Measurements from ENCODE around the gene CCDC192. TPM values are rescaled to one million over a fixed set of nuclear protein-coding genes. Genes with fewer than 3 reads are reported as not detected.

Gene CCDC192
- total RNA-seq, 4 donors from 2014 or later: 0.70 to 3.1 (median 2.0) TPM; not detected in 1

DNA sequence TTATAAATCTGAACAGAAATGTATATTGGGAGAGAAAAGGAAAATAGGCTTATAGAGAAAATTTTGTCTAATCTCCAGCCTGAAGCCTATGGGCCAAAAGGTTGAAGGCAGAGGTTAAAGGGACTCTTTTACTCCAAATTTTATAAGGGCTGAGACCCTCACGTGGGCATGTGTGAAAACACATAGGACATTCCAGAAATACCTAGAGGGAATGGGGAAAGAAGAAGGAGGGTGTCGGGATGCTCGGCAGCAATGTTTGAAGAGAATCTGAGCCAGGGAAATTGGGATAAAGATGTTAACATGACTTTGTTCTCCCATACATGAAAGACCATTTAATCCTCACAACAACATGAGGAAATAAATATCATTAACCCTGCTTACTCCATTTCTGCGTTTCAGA lies 278.3 kb downstream of the CCDC192 start:
- Histone ChIP-seq H3K27ac (no peak overlapping the region), H3K4me3 (no peak overlapping the region), H3K36me3 (no peaks in the 10 kb centered on the region), H3K9me3 (no peaks in the 10 kb centered on the region), H3K4me1 (no peaks in the 10 kb centered on the region), H3K27me3 (no peaks in the 10 kb centered on the region)
- no peak for DNase-seq (ENCODE audit: low spot score in 2 of 2)
- TF ChIP-seq, protein P1, sequence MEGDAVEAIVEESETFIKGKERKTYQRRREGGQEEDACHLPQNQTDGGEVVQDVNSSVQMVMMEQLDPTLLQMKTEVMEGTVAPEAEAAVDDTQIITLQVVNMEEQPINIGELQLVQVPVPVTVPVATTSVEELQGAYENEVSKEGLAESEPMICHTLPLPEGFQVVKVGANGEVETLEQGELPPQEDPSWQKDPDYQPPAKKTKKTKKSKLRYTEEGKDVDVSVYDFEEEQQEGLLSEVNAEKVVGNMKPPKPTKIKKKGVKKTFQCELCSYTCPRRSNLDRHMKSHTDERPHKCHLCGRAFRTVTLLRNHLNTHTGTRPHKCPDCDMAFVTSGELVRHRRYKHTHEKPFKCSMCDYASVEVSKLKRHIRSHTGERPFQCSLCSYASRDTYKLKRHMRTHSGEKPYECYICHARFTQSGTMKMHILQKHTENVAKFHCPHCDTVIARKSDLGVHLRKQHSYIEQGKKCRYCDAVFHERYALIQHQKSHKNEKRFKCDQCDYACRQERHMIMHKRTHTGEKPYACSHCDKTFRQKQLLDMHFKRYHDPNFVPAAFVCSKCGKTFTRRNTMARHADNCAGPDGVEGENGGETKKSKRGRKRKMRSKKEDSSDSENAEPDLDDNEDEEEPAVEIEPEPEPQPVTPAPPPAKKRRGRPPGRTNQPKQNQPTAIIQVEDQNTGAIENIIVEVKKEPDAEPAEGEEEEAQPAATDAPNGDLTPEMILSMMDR (IDR thresholded peaks at IDR 0.05): no peak
- TF ChIP-seq EP300 (IDR thresholded peaks at IDR 0.05) (no peak), POLR2A (IDR thresholded peaks at IDR 0.05) (no peak), POLR2AphosphoS5 (IDR thresholded peaks at IDR 0.05) (no peak)
- WGBS: 79% methylated on average over 4 of the region's 4 CpGs

DNA sequence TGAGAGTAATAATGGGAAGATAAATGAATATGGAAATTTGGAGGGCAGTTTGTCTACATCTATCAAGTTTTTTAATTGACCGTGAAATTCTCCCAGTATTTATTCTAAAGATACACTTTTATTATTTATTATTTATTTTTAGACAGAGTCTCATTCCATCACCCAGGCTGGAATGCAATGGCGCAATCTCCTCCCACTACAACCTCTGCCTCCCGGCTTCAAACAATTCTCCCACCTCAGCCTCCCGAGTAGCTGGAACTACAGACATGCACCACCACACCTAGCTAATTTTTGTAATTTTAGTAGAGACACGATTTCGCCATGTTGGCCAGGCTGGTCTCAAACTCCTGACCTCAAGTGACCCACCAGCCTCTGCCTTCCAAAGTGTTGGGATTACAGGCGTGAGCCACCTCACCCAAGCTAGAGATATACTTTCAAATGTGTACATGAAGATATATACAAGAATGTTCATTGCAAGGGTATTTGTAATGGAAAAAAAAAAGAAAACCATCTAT lies 282.7 kb downstream of the CCDC192 start:
- H3K27ac ChIP-seq: no peak overlapping the region
- 94% methylated on average over 7 of the region's 7 CpGs for WGBS
- H3K27me3 ChIP-seq: no peaks in the 10 kb centered on the region
- TF ChIP-seq POLR2AphosphoS5 (IDR thresholded peaks at IDR 0.05) (no peak), EP300 (IDR thresholded peaks at IDR 0.05) (no peak), POLR2A (IDR thresholded peaks at IDR 0.05) (no peak)
- DNase-seq (ENCODE audit: low spot score in 2 of 2): no peak
- H3K4me1 ChIP-seq: peaks cover 3% of the 10 kb centered on the region
- H3K4me3 ChIP-seq: no peak overlapping the region
- H3K36me3 ChIP-seq: no peaks in the 10 kb centered on the region
- no peaks in the 10 kb centered on the region for H3K9me3 ChIP-seq

DNA sequence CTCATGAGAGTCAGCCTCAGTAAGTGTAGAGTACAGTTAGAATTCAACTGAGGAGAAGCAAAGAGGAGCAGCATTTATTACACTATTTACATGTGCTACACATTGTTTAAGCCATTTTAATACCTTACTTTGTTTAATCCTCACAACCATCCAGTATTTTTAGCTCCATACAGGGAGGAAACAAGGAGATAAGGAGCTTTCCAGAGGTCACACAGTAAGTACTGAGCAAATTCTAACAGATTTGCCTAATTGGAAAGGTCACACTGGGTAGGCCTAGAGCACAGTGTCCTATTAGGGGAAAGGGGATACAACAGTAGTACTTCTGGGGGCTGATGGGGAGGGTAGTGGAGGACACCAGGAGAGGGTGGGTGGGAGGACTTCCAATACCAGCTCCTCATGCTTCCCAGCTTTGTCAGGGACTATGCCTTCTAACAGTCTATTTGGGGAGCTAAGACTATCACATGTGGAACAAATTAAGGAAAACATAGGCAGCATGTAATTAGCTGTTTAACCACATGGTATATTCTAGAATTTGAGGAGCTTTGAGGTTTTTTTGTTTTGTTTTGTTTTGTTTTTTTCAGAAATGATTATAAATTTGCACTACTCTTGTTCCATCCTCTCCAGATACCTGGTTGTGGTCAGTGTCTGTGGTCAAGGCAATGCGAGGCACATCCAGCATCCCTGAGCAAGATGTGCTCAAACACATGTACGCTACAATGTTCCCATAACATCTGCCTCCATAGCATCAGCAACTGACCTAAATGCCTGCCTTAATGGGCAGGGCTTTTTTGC lies 284.4 kb downstream of the CCDC192 start:
- no peak for DNase-seq (ENCODE audit: low spot score in 2 of 2)
- H3K27ac ChIP-seq: no peak overlapping the region
- TF ChIP-seq POLR2A (IDR thresholded peaks at IDR 0.05): no peak
- no peak for TF ChIP-seq POLR2AphosphoS5 (IDR thresholded peaks at IDR 0.05)
- TF ChIP-seq, protein P1 (IDR thresholded peaks at IDR 0.05): no peak
- TF ChIP-seq EP300 (IDR thresholded peaks at IDR 0.05): no peak
- H3K4me1 ChIP-seq: peaks cover 3% of the 10 kb centered on the region
- H3K4me3 ChIP-seq: no peak overlapping the region
- H3K36me3 ChIP-seq: no peaks in the 10 kb centered on the region
- no peaks in the 10 kb centered on the region for H3K27me3 ChIP-seq
- WGBS: 91% methylated on average over 2 of the region's 2 CpGs
- H3K9me3 ChIP-seq: no peaks in the 10 kb centered on the region

DNA sequence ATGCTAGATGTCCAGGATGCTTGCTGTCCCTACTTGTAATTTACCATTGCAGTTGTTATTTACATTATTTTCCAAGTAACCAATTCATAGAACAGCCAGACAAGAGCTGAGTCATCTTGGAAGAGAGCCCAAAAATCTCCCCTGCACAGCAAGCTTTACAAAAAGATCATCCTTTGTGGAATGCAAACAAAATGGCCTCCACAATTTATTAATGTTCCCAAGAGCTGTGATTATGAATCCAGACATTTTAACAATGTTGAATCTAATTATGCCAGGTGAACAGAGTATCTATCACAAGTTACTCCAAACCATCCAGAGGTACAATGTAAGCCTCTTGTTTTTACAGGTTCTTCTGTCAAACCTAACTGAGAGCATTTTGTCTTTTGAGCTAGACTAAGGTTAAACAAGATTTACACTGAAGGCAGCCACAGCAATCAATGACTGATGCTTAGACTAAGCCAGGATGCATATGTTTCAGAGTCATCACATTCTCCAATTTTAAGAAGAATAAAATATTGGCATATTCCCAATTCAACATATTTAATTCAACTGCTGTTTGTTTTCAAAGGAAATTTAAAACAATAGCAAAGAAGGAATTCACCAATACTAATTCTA lies 285.1 kb downstream of the CCDC192 start:
- Histone ChIP-seq H3K4me3 (no peak overlapping the region), H3K27me3 (no peaks in the 10 kb centered on the region), H3K9me3 (no peaks in the 10 kb centered on the region), H3K4me1 (peaks cover 3% of the 10 kb centered on the region), H3K27ac (no peak overlapping the region), H3K36me3 (no peaks in the 10 kb centered on the region)
- no peak for DNase-seq (ENCODE audit: low spot score in 2 of 2)
- TF ChIP-seq POLR2AphosphoS5 (IDR thresholded peaks at IDR 0.05) (no peak), POLR2A (IDR thresholded peaks at IDR 0.05) (no peak), EP300 (IDR thresholded peaks at IDR 0.05) (no peak)
- TF ChIP-seq, protein P1 (IDR thresholded peaks at IDR 0.05): no peak

Other genes with a start within 250 kb of the CCDC192 start
- 10 to 100 TPM; 36.8 to 59.0 (median 45.0) TPM for gene PRRC1, start 185.8 kb upstream of the CCDC192 start, total RNA-seq
- not detected for gene CTXN3, start 54.3 kb upstream of the CCDC192 start, total RNA-seq

All from suprapubic skin (tissue), 4 donors.